Activated T-cell treated with anti-CD3 and anti-CD28 coated beads for 24 hours (primary cell): ENCODE measurements around the gene GGTA1.
"Not testable (repeated sequence)": the region's sequence is repeated elsewhere in the genome, so short reads cannot be mapped to it uniquely, and the experiment has no call there.

Source experiments
- DNase-seq: peaks from one replicate; pipeline ENCODE4 v3.0.0-alpha.2; 2020; ENCODE audit warnings: low read depth

The GGTA1 gene

DNA sequence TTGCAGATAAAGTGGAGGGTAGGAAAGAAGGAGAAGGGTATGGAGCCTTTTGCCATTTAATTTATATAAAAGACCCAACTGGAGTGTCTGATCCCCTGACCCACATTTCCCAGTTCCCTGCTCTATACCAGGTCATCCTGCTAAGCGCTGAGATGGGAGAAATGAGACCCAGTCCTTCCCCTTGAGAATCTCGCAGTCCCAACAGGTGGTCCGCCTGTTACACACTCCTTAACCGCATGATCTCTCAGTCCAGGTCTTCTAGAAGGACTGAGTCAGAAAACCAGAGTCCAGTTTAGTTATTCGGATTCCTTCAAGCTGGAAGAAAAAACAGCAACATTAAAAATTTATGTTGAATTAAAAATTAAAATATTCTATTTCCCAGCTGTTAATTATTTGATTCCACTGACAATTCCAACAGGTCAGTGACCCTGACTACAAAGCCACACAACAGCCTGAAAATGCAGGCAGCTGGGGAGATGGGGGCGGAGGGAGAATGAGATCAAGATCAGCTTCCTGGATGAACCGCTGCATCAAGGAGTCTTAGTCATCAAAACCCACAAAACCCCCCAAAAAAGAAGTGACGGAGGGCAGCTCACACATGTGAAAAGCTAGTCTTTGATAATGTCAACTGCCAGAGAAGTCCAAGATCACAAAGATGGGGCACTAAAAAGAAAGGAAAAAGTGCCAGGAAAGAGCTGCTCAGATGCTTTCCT is 44.0 kb downstream of the GGTA1 start:
- peak; percentile 8 for DNase-seq

DNA sequence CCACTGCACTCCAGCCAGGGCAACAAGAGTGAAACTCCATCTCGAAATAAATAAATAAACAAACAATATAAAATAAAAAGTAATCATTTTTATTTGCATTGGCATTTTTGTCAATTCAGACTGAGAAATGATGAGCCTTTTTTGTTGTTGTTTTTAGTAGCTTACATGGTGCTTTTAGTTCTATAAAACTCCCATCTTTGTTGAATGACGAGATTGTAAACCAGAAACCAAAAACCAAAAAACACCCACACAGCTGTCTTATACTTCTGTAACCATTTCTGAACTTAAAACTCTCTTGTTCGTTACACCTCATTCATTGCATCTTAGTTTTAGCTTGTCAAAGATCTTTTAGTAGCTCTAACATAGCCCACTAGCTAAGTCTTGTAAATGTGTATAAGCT is 44.7 kb downstream of the GGTA1 start:
- DNase-seq = no peak

GRCh38 chr9:121453232-121453892 is 46.3 kb downstream of the GGTA1 start:
- DNase-seq = no peak

- DNase-seq = no peak
Measured at GRCh38 chr9:121452085-121452484, 47.6 kb downstream of the GGTA1 start.

DNA sequence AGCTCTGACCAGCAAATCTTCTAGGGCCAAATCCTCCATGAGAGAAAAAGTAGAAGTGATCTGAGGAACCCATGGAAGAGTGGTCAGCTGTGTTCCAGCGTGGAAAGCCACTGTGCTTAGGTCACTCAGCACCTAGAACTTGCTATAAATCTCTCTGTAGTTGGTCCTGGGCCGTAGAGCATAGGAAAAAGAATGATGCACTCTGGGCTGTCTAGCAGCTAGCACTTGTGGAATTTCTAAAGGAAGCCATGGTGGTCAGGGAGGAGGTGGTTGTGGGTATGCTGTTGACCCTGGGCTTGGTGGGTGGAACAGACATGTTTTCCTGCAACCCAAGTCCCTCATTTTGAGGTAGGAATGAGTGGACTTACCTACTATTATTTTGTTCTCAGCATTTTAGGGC is 48.1 kb downstream of the GGTA1 start:
- no peak for DNase-seq

- DNase-seq = no peak
Measured at GRCh38 chr9:121450241-121450640, 49.4 kb downstream of the GGTA1 start.

- DNase-seq = no peak
Measured at GRCh38 chr9:121449786-121450185, 49.9 kb downstream of the GGTA1 start.

DNA sequence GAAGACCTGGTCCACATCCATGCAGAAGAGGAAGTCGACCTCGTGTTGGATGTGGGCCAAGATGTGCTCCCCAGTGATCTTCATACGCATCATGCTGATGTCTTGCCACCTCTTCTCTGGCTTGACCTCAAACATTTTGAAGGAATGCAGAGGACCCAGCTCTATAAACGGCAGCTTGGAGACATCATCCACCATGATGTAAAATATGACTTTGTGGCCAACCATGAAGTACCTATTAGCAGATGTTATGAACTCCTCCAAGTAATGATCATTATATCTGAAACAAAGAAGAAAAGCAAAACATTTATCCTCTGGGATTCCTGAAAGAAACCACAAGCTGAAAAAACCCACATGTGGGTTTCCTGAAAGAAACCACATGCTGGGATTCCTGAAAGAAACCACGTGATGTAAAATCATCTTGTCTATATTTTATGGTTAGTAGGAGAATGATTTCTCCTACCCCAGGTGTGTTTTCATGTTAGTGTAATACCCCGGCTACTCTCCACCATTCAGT is 52.3 kb downstream of the GGTA1 start:
- DNase-seq = no peak

- DNase-seq = no peak
Measured at GRCh38 chr9:121445986-121446385, 53.7 kb downstream of the GGTA1 start.

GRCh38 chr9:121443981-121444380 is 55.7 kb downstream of the GGTA1 start:
- no peak for DNase-seq

DNA sequence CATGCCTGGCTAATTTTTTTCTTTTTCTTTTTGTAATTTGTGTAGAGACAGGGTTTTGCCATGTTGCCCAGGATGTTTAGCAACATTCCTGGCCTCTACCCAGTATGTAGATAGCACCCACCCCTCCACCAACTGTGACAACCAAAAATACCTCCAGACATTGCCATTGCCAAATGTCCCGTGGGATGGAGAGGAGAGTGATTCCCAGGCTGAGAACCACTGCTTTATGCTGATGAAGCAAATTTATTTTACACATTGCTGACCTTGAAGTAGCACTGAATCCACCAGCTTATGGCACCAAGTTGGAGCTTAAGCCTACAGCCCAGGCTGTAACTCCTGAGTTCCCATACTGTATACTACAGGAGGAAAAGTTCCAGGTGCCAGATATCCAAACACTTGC is 58.5 kb downstream of the GGTA1 start:
- DNase-seq = no peak

DNA sequence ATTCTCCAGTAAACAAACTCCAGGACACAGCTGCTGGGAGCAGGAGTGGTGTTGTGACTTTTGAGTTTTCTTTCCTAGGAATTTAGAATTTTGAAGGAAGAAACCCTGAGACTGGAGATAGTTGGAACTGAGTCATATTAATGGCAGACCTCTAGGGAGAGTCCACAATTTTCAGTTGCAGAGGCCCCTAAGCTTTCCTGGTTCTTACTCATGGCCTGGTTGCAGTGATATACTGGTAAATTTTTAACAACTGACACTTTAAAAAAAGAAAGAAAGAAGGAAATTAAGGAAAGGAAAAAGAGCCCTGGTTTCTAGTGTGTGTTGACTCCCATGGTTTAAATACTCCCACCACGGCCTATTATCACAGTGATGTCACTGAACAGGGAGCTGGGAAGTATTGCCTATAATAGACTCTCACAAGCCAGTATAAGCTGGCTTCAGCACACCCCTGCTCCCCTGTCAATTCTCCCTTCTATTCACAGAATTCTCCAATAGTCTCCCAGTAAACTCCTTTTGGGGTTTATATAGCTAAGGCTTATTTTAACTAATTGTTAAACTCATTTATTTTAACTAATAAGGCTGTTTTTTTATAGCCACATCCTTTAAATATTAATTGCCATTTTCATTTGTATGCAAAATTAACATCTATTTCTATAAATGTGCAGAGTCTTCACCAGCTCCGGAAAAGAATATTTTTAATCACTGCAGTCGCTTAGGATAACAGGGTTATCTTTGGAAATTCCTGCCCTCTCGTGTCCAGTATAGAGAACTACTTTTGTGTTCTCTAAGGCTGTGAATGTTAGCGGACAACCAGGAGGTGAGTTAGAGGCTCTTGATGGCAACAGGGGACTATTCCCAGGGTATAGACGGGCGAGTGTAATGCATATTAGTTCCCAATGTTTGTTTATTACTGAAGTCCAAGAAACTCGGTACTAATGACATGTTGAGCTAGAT is 59.7 kb downstream of the GGTA1 start:
- no peak for DNase-seq

DNA sequence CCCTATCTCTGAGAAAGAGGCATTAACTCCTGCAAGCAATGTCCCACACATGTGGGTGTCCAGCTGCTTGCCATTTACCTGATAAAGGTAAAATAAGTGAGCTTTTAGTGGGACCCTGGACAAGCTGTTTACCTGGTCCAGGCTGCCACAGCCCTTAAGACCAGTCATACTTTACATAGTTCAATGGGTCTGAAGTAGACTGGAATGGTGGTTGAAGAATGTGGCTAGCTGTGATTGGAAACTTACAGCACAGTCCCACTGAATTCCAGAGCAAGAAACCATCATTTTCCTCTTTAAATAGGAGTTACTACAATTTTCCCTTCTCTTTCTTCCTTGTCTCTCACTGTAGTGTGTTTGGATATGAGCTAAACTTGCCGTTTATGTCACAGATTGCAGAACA is 60.6 kb downstream of the GGTA1 start:
- no peak for DNase-seq

GRCh38 chr9:121437891-121438290 is 61.8 kb downstream of the GGTA1 start:
- no peak for DNase-seq

GRCh38 chr9:121437046-121437445 is 62.6 kb downstream of the GGTA1 start:
- DNase-seq = not testable (repeated sequence)

- DNase-seq = no peak
Measured at GRCh38 chr9:121434969-121435368, 64.7 kb downstream of the GGTA1 start.

DNA sequence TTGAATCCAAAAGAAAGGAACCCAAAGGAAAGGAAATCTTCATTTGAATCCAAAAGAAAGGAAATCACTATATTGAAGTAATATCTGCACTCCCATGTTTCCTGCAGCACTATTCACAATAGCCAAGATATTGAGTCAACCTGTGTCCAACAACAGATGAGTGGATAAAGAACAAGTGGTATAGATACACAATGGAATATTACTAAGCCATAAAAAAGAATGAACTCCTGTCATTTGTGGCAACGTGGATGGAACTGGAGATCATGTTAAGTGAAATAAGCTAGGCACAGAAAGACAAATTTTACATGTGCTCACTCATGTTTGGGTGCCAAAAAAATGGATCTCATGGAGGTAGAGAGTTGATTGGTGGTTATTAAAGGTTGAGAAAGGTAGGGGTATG is 71.7 kb downstream of the GGTA1 start:
- no peak for DNase-seq

GRCh38 chr9:121424024-121424432 is 75.6 kb downstream of the GGTA1 start:
- no peak for DNase-seq

DNA sequence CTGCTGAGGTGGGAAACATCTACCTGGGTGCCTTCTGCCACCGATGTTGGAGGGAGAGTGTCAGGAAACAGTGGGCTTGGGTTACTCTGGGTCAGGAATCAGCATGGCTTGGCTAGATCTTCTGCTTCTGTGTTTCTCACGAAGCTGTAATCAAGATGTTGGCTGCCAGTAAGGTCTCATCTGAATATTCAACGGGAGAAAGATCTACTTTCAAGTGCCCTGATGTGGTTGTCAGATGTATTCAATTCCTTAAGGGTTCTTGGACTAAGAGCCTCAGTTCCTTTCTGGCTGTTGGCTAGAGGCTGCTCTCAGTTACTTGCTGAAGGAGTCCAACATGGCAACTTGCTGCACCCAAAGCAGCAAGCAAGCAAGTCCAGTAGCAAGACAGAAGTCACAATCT is 87.7 kb downstream of the GGTA1 start:
- no peak for DNase-seq

- DNase-seq = no peak
Measured at GRCh38 chr9:121405899-121406298, 93.7 kb downstream of the GGTA1 start.
